Measurements from ENCODE around the gene RELN.

- TF ChIP-seq, protein P1, sequence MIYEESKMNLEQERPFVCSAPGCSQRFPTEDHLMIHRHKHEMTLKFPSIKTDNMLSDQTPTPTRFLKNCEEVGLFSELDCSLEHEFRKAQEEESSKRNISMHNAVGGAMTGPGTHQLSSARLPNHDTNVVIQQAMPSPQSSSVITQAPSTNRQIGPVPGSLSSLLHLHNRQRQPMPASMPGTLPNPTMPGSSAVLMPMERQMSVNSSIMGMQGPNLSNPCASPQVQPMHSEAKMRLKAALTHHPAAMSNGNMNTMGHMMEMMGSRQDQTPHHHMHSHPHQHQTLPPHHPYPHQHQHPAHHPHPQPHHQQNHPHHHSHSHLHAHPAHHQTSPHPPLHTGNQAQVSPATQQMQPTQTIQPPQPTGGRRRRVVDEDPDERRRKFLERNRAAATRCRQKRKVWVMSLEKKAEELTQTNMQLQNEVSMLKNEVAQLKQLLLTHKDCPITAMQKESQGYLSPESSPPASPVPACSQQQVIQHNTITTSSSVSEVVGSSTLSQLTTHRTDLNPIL (CRISPR knock-in tag; IDR thresholded peaks at IDR 0.05; ENCODE audit: low read depth): no peak
- TF ChIP-seq ZFP3 (CRISPR knock-in tag; IDR thresholded peaks at IDR 0.05) (no peak), CSDC2 (CRISPR knock-in tag; IDR thresholded peaks at IDR 0.05) (no peak), ZNF8 (CRISPR knock-in tag; IDR thresholded peaks at IDR 0.05) (no peak), ARNTL (CRISPR knock-in tag; IDR thresholded peaks at IDR 0.05; ENCODE audit: borderline replicate concordance, low read depth) (no peak), ZNF70 (CRISPR knock-in tag; IDR thresholded peaks at IDR 0.05) (no peak)
- TF ChIP-seq, protein P2, sequence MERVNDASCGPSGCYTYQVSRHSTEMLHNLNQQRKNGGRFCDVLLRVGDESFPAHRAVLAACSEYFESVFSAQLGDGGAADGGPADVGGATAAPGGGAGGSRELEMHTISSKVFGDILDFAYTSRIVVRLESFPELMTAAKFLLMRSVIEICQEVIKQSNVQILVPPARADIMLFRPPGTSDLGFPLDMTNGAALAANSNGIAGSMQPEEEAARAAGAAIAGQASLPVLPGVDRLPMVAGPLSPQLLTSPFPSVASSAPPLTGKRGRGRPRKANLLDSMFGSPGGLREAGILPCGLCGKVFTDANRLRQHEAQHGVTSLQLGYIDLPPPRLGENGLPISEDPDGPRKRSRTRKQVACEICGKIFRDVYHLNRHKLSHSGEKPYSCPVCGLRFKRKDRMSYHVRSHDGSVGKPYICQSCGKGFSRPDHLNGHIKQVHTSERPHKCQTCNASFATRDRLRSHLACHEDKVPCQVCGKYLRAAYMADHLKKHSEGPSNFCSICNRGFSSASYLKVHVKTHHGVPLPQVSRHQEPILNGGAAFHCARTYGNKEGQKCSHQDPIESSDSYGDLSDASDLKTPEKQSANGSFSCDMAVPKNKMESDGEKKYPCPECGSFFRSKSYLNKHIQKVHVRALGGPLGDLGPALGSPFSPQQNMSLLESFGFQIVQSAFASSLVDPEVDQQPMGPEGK (CRISPR knock-in tag; IDR thresholded peaks at IDR 0.05; ENCODE audit: borderline replicate concordance): no peak
- TF ChIP-seq, protein P3, sequence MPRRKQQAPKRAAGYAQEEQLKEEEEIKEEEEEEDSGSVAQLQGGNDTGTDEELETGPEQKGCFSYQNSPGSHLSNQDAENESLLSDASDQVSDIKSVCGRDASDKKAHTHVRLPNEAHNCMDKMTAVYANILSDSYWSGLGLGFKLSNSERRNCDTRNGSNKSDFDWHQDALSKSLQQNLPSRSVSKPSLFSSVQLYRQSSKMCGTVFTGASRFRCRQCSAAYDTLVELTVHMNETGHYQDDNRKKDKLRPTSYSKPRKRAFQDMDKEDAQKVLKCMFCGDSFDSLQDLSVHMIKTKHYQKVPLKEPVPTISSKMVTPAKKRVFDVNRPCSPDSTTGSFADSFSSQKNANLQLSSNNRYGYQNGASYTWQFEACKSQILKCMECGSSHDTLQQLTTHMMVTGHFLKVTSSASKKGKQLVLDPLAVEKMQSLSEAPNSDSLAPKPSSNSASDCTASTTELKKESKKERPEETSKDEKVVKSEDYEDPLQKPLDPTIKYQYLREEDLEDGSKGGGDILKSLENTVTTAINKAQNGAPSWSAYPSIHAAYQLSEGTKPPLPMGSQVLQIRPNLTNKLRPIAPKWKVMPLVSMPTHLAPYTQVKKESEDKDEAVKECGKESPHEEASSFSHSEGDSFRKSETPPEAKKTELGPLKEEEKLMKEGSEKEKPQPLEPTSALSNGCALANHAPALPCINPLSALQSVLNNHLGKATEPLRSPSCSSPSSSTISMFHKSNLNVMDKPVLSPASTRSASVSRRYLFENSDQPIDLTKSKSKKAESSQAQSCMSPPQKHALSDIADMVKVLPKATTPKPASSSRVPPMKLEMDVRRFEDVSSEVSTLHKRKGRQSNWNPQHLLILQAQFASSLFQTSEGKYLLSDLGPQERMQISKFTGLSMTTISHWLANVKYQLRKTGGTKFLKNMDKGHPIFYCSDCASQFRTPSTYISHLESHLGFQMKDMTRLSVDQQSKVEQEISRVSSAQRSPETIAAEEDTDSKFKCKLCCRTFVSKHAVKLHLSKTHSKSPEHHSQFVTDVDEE (CRISPR knock-in tag; IDR thresholded peaks at IDR 0.05): no peak
Measured at GRCh38 chr7:103717574-103717973, 271.9 kb downstream of the RELN start.

Measured in SK-N-SH treated with all-trans-retinoic acid at 6 μM for 48 hours (cell line).